Fibroblast of skin of right quadriceps (primary cell): ENCODE data around the gene TMEM175.
A peak's percentile ranks its signal among the peaks of the same experiment; 100 is the strongest.
"Not testable (repeated sequence)": the region's sequence is repeated elsewhere in the genome, so short reads cannot be mapped to it uniquely, and the experiment has no call there.

Source experiments
- DNase-seq: peaks from one replicate; pipeline ENCODE4 v3.0.0-alpha.2; 2013

TMEM175 gene

DNA sequence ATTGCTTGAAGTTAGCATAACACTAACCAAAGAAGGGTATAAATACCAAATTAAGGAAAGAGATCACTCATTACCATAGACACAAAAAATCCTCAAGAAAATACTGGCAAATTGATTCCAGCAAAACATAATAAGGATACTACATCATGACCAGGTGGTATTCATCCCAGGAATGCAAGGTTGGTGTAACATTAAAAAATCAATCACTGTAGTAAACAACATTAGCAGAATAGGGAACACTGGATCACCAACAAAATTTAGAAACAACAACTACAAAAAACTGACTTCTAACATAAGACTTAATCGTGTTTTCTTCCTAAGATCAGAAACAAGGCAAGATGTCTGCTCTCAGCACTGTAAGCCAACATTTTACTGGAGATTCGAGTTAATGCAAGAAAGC is 14.3 kb upstream of the TMEM175 start:
- no peak for DNase-seq

DNA sequence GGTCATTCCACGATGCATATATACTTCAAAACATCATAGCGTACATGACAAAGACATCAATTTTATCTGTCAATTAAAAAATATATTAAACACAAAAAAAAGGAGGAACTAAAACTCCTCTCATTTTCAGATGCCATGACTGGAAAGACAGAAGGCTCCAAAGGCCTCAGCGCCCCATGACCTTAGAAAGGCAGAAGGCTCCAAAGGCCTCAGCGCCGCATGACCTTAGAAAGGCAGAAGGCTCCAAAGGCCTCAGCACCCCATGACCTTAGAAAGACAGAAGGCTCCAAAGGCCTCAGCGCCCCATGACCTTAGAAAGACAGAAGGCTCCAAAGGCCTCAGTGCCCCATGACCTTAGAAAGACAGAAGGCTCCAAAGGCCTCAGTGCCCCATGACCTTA is 13.7 kb upstream of the TMEM175 start:
- DNase-seq: not testable (repeated sequence)

DNA sequence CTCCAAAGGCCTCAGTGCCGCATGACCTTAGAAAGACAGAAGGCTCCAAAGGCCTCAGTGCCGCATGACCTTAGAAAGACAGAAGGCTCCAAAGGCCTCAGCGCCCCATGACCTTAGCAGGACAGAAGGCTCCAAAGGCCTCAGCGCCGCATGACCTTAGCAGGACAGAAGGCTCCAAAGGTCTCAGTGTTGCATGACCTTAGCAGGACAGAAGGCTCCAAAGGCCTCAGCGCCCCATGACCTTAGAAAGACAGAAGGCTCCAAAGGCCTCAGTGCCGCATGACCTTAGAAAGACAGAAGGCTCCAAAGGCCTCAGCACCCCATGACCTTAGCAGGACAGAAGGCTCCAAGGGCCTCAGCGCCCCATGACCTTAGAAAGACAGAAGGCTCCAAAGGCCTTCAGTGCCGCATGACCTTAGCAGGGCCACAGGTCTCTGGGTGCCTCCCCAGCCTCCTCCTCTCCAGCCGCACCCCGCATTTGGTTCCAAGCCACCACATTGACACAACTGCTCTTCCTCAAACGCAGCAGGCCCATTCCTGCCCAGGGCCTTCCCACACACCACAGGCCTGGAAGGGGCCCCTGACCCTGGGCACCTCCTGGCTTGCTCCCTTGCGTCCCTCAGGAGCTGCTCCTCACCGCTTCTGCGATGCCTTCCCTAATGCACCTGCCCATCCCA is 13.1 kb upstream of the TMEM175 start:
- DNase-seq: not testable (repeated sequence)

DNA sequence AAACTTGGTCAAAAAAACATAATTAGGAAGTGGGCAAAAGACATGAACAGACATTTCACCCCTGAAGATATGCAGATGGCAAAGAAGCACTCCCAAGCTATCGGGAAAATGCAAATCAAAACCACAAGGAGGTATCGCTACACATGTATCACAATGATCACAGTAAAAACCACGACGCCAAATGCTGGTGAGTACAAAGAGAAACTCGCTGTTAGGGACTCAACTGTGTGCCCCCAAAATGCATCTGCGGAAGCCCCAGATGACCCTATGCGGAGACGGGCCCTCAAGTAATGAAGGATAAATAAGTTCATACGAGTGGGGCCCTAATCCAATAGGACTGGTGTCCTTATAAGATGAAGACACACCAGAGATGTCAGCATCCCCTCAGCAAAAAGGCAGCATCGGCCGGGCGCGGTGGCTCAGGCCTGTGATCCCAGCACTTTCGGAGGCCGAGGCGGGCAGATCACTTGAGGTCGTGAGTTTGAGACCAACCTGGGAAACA is 10.4 kb upstream of the TMEM175 start:
- DNase-seq: no peak

DNA sequence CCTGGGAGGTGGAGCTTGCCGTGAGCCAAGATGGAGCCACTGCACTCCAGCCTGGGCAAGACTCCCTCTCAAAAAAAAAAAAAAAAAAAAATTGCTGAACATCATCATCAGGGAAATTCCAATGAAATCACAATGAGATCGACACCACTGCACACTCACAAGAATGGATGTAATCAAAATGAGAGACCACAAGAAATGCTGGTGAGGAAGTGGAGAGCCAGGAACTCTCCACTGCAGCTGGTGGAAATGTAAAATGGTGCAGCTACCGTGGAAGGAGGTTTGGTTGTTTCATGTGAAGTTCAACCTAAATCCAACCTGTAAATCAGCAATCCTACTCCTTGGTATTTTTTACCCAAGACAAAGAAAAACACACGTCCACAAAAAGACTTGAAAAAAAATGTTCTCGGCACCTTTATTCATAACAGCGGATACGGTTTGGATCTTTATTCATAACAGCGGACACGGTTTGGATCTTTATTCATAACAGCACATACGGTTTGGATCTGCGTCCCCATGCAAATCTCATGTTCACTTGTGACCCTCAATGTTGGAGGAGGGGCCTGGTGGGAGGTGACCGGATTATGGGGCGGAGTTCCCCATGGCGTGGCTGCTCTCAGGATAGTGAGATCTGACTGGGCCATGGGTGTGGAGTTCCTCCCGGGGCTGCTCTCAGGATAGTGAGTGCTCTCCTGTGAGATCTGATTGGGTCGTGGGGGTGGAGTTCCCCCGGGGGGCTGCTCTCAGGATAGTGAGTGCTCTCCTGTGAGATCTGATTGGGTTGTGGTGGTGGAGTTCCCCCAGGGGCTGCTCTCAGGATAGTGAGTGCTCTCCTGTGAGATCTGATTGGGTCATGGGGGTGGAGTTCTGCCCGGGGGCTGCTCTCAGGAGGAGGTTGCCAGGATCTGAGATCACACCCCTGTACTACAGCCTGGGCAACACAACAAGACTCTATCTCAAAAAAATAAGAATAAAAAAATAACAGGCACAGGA is 7.9 kb upstream of the TMEM175 start:
- peak; percentile 27 for DNase-seq

DNA sequence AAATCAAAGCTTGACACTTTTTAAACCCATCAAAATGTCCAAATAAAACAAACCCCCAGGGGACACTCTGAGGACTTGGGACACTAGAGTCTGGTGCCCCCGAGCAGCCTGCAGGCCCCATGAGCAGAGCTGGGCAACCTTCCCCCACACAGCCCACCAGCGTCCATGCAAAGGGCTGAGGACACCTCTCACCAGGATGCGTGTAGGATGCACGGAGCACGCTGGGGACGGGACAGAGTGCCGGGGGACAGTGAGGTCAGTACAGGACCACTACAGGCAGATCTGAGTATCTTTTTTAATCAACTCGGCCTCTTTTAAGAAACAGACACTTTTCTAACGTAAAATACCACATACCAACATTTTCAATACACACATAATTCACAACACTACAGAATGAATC is 7.1 kb upstream of the TMEM175 start:
- DNase-seq: no peak

DNA sequence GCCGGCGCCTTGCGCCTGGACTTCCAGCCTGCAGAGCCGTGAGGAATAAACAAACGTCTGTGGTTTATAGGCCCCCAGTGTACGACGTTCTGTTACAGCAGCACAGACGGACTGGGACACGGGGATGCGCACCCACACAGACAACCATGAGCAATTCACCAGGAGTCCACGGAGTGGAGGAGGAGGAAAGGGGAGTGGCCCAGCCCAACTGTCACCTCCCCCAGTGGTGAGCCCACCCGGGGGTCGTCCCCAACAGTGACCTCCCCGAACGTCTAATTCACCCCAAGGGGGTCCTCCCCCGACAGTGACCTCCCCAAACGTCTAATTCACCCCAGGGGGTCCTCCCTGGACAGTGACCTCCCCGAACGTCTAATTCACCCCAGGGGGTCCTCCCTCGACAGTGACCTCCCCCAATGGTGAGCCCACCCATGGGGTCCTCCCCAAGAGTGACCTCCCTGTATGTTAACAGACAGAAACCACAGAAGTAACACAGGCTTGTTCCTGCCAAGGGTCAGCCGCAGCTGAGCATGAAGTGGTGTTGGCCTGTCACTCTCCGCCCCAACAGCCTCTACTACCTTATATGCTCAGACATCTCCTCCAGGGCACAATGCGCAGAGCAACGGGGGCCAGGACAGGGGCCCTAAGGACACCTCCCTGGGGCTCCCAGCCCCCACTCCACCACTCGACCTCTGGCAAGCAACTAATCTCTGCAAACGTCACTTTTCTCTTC is 6.3 kb upstream of the TMEM175 start:
- no peak for DNase-seq

DNA sequence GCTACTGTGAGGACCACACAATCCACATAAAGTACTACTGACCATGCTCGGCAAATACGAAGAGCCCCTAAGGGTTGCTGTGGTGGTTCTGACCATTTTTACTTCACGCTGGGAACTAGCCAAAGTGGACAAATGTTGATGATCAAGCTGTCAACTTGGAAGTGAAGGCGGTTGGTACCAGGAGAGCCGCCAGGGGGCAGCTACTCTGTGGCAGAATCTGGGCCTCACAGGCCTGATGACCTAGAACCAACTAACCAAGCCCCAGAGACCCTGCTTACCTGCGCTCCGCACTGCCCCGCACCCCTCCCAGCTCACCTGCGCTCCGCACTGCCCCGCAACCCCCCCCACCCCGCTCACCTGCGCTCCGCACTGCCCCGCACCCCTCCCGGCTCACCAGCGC is 5.7 kb upstream of the TMEM175 start:
- DNase-seq: no peak

DNA sequence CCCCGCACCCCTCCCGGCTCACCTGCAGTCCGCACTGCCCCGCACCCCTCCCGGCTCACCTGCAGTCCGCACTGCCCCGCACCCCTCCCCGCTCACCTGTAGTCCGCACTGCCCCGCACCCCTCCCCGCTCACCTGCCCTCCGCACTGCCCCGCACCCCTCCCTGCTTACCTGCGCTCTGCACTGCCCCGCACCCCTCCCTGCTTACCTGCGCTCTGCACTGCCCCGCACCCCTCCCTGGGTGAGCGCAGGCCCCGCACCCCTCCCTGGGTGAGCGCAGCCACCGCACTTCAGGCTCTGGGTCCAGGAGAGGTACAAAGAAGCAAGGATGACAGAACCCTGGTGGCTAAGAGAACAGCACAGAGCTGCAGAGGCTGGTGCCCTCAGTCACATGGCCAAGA is 4.7 kb upstream of the TMEM175 start:
- not testable (repeated sequence) for DNase-seq

DNA sequence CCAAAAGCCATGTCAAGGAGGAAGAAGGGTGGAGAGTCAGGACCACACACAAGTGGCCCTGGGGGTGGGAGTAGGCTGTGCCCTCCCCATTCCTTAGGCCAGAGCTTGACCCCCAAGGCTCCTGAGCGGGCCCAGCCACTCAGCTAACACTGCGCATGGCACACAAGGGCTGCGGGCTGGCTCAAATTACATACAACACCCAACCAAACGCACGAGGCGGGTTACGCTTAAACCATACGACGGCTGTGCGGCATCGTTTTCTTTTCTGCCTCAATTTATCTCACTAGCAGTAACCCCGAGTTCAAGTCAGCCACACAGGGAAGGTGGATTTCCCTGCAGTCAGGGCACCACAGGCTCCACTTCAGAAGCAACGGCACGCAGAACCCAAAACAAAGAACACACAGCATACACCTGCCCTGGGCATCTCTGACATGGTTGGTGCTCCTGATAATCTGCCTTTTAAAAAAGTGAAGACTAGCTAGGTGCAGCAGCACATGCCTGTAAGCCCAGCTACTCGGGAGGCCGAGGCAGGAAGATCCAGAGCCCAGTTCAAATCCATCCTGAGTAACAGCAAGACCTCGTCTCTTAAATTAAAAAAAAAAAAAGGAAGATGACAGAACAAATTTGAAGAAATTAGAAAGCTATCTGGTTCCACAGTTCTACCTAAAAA is 3.0 kb upstream of the TMEM175 start:
- DNase-seq: no peak

DNA sequence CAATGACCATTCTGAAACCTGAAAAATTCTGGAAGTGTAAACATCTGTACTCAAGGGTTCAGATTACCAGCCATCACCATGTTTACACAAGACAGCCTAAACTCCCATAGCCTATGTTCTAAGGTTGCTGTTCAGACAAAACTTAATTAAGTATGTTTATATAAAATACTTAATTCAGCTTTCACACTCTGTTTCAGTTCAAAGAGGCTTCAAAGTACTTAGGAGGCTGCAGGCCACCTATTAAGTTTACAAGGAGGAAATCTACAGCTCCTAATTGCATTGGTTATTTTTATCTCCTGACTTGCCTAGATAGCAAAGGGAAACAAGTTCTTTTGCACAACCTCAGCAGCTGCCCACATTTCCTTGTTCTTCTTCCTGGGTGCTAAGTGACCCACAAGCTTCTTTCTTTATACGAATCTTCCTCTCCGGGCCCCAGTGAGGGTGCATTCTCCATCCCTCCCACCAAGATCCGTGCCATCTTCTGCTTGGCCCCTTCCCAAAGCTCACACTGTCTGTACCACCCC is 2.2 kb upstream of the TMEM175 start:
- DNase-seq: no peak

DNA sequence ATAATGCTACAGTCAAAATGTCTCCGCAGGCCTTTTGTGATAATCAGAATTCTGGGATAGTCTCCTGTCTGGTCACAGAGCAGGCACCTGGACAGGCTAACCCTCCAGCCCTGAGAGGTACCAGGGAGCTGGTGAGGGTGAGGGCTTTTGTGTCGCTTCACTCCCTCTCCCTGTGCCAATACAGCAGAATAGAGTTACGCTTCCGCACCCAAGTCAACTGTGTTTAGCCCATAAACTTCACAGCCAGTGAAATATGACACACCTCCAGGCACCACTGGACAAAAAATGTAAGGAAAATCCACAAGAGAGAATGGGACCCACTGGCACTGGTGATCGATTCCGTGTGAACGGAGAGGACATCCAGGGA is 1.4 kb upstream of the TMEM175 start:
- no peak for DNase-seq

DNA sequence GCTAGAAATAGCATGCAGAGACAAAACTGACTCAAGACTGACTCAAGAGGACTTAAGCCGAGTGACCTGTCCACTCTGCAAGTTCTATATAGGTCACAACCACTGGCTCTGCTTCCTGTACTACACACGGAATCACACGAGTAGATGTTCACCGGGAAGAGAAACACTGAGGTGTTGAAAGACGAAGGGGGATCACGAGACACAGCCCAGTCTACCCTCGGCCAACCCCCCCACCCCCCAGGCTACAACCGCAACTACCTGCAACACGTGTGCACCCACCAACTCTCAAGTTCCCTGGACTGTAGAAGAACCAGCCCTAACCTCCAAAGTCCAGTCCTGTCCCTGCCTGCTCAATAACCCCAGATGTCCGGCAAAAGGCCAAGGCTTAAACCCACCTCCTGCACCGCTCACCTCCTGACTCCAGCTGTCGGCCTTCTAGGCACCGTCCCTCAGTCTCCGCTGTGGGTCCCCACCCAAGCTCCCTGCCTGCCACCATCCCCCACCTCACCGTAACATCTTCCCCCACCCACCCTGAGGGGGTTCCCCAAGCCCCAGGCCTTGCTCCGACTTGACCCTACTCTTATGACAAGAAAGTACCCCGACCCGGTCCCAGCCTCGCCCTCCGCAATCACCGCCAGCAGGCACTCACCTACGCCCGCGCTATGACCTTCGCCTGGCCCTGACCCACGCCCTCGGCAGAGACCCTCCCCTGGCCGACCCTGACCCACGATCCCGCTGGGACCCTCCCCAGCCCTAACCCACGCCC is 883 bp upstream of the TMEM175 start:
- DNase-seq: no peak

DNA sequence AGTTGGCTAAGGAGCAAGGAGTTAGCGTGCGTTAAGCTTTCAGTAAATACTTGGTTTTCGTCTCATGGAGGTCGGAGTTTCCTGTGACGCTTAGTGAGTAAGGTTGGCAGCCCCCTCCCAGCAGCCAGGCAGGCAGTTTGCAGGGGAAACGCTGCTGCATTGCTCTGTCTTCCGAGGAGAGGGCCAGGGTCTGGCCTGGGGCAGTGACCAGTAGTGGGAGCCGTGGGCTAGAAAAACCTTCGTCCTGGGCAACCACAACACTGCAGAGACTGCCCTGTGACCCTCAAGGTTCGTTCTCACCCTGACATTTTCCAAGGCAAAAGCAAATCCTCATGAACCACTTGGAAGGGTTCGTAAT is 432 bp downstream of the TMEM175 start:
- no peak for DNase-seq

DNA sequence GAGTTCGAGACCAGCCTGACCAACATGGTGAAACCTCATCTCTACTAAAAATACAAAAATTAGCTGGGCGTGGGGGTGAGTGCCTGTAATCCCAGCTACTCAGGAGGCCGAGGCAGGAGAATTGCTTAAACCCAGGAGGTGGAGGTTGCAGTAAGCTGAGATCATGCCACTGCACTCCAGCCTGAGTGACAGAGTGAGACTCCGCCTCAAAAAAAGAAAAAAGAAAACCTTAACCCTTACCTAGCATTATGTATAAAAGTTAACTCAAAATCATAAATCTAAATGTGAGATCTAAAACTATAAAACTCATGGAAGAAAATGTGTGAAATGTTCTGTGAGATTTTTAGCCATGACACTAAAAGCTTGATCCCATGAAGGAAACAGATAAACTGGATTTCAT is 7.2 kb downstream of the TMEM175 start:
- DNase-seq: not testable (repeated sequence)

DNA sequence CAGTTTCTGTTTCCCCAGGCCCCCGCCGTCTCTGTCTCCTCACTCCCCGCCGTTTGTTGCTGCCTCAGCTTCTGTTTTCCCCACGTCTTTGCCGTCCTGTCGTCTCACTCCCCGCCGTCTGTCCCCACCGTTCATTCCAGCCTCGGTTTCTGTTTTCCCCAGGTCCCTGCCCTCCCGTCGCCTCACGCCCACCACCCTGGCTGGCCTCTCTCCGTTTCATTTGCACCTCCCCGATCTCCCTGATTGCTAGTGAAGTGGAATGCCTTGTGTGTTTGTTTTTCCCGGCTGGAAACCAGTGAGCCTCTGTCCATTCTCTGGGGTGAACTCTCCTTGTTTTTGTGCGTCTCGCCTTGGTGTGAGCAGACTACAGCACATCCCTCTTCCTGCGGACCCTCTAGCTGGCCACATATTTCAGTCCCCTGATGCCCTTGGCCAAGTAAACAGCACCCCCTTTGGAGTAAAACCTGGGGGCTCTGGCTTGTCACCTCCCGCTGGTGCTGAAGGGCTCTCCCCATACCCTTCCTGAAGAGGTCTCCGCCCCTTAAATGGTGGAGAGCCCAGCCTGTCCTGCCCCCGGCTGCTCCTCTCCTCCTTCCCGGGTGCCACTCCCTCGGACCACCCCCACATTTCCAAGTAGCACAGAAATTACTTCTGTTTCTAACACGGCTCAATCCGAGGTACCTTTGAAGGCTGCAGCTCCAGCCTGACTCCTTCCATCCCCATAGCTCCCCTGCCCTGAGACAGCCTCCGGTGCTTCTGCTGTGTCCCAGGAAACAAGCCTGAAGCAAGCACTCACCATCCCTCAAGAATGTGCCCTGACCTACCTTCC is 13.2 kb downstream of the TMEM175 start:
- DNase-seq: no peak

DNA sequence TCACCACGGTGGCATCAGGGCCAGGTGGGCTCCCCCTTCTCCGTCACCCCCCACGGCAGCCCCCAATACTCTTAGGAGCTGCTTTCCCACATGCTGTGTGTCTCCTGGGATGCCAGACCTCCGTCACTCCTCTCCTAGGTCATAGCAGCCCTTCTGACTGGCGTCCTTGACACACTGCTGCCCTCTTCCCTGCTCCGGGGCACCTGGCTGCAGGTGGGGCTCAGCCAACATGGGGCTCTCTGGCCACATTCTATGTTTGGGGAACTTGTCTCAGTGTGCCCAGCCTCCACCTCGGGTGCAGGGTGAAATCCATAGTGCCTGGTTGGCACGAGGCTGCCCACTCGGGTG is 13.8 kb downstream of the TMEM175 start:
- DNase-seq: no peak

DNA sequence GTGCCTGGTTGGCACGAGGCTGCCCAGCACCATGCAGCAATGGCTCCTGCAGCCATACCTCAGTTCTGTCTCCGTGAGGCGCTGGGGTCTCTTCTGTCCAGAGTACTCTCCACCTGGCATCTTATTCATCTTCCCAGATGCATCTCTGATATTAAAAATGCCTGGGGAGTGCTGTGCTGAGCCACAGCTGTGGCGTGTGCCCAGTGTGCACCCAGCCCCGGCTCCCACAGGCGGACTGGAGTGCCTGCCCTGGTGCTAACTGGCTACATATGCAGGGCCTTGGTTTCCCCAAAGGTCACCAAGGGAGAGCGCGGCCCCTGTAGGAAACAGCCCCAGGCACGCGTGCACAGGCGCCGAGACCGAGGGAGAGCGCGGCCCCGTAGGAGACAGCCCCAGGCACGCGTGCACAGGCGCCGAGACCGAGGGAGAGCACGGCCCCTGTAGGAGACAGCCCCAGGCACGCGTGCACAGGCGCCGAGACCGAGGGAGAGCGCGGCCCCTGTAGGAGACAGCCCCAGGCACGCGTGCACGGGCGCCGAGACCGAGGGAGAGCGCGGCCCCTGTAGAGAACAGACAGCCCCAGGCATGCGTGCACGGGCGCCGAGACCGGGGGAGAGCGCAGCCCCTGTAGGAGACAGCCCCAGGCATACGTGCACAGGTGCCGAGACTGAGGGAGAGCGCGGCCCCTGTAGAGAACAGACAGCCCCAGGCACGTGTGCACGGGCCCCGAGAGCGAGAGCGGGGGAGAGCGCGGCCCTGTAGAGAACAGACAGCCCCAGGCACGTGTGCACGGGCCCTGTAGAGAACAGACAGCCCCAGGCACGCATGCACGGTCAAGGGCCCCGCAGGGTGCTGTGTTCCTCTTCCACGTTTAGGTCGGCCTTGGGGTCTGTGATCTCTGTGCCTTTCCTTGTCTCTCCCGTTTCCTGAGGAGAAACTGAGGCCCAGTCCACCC is 14.5 kb downstream of the TMEM175 start:
- DNase-seq: no peak

DNA sequence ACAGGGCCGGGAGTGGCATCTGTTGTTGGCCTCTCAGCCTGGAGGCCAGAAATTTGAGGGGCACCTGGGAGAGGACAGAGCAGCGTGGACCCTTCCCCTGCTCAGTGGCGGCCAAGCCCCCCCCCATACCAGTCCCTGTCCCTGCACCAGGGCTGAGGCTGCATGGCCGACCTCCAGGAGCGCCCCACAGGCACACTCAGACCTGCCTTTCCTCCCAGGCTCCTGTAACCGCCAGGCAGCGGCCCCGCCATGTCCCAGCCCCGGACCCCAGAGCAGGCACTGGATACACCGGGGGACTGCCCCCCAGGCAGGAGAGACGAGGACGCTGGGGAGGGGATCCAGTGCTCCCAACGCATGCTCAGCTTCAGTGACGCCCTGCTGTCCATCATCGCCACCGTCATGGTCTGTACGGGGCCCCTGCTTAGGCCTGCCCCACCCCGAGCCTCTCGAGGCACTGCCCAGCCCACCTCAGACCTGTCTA is 15.3 kb downstream of the TMEM175 start:
- no peak for DNase-seq
